ENCODE data around the gene LARP1. TPM values are rescaled to one million over a fixed set of nuclear protein-coding genes. Genes with fewer than 3 reads are reported as not detected.

The LARP1 gene
- total RNA-seq, 6 experiments from 2014 or later, result 58.2 to 85.7 (median 73.0) TPM

- Histone ChIP-seq H3K4me1 (peaks cover 0 to 19% (median 9%) of the 10 kb centered on the region in 4 donors), H3K27me3 (no peaks in the 10 kb centered on the region), H3K27ac (no peak overlapping the region), H3K4me3 (no peak overlapping the region), H3K9me3 (no peaks in the 10 kb centered on the region), H3K36me3 (peaks cover 5 to 59% (median 16%) of the 10 kb centered on the region in 4 donors)
- ATAC-seq (no peak), DNase-seq (no peak)
- 63% methylated on average over 10 of the region's 10 CpGs for WGBS (ENCODE audit: insufficient coverage, low coverage, low lambda C conversion rate, missing lambda C conversion rate)
- no peak for TF ChIP-seq POLR2A (IDR thresholded peaks at IDR 0.05)
- TF ChIP-seq, protein P1, sequence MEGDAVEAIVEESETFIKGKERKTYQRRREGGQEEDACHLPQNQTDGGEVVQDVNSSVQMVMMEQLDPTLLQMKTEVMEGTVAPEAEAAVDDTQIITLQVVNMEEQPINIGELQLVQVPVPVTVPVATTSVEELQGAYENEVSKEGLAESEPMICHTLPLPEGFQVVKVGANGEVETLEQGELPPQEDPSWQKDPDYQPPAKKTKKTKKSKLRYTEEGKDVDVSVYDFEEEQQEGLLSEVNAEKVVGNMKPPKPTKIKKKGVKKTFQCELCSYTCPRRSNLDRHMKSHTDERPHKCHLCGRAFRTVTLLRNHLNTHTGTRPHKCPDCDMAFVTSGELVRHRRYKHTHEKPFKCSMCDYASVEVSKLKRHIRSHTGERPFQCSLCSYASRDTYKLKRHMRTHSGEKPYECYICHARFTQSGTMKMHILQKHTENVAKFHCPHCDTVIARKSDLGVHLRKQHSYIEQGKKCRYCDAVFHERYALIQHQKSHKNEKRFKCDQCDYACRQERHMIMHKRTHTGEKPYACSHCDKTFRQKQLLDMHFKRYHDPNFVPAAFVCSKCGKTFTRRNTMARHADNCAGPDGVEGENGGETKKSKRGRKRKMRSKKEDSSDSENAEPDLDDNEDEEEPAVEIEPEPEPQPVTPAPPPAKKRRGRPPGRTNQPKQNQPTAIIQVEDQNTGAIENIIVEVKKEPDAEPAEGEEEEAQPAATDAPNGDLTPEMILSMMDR (IDR thresholded peaks at IDR 0.05), result no peak
- intact Hi-C loops (cut with DNase I), result loop anchor here in 1 of 2 donors (5.0 kb wide), 1 partner anchor 161 kb away; no protein-coding TSS in a partner anchor
Observed at GRCh38 chr5:154813736-154814135, 58.6 kb downstream of the LARP1 start.

DNA sequence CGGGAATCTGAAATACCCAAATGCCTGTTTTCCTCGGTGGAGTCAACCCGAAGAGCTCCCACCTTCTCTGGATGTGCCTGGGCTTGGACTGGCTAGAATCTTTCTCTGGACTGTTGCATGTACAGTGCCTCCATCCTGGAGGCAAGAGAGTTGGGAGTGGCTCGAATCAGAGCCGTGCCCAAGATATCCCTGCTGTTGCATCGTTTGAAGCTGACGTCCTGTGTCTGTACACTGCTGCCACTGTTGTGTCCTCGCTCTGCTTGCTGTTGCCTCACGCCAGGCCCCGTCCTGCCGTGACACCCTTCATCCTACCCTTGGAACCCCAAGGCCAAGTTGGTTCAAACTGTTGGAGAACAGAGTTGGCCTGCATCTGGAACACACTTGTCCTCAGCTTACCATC, 59.8 kb downstream of the LARP1 start:
- H3K9me3 ChIP-seq, result no peaks in the 10 kb centered on the region
- TF ChIP-seq POLR2A (IDR thresholded peaks at IDR 0.05), result no peak
- TF ChIP-seq, protein P1 (IDR thresholded peaks at IDR 0.05), result no peak
- no peaks in the 10 kb centered on the region for H3K27me3 ChIP-seq
- no peak overlapping the region for H3K27ac ChIP-seq
- DNase-seq (no peak), ATAC-seq (no peak)
- H3K4me3 ChIP-seq, result no peak overlapping the region
- peaks cover 0 to 19% (median 9%) of the 10 kb centered on the region in 4 donors for H3K4me1 ChIP-seq
- WGBS (ENCODE audit: insufficient coverage, low coverage, low lambda C conversion rate, missing lambda C conversion rate), result 100% methylated on average over 5 of the region's 11 CpGs
- intact Hi-C loops (cut with DNase I), result no loop called here
- H3K36me3 ChIP-seq, result peaks cover 5 to 59% (median 17%) of the 10 kb centered on the region in 4 donors

GRCh38 chr5:154815684-154816247, 60.6 kb downstream of the LARP1 start:
- intact Hi-C loops (cut with DNase I), result no loop called here
- ATAC-seq (peak; percentile 78 to 83 (median 80)), DNase-seq (peak in 1 of 3 donors; percentile 67)
- Histone ChIP-seq H3K9me3 (no peaks in the 10 kb centered on the region), H3K27ac (peak overlapping the region in 2 of 3 donors; percentile 4 to 37), H3K36me3 (peaks cover 5 to 60% (median 15%) of the 10 kb centered on the region in 4 donors), H3K4me1 (peaks cover 0 to 19% (median 9%) of the 10 kb centered on the region in 4 donors), H3K4me3 (no peak overlapping the region), H3K27me3 (no peaks in the 10 kb centered on the region)
- 17% methylated on average over 2 of the region's 5 CpGs for WGBS (ENCODE audit: insufficient coverage, low coverage, low lambda C conversion rate, missing lambda C conversion rate)
- TF ChIP-seq, protein P1 (IDR thresholded peaks at IDR 0.05), result no peak

- TF ChIP-seq, protein P1 (IDR thresholded peaks at IDR 0.05), result no peak
- no peak for TF ChIP-seq POLR2A (IDR thresholded peaks at IDR 0.05)
- H3K4me1 ChIP-seq, result peaks cover 0 to 19% (median 9%) of the 10 kb centered on the region in 4 donors
- intact Hi-C loops (cut with DNase I), result no loop called here
- H3K4me3 ChIP-seq, result no peak overlapping the region
- ATAC-seq (no peak), DNase-seq (no peak)
- WGBS (ENCODE audit: insufficient coverage, low coverage, low lambda C conversion rate, missing lambda C conversion rate), result 84% methylated on average over 5 of the region's 5 CpGs
- H3K36me3 ChIP-seq, result peaks cover 0 to 64% (median 15%) of the 10 kb centered on the region in 4 donors
- H3K27me3 ChIP-seq, result no peaks in the 10 kb centered on the region
- H3K27ac ChIP-seq, result peak overlapping the region in 1 of 3 donors; percentile 37
- H3K9me3 ChIP-seq, result no peaks in the 10 kb centered on the region
Observed at GRCh38 chr5:154816891-154817492, 61.8 kb downstream of the LARP1 start.

Measured in right lobe of liver (tissue), 6 donors.